Stimulated activated CD4-positive, alpha-beta T cell treated with anti-CD3 and anti-CD28 coated beads, Interleukin-15, amount 100 ng/mL, for 24 hours (primary cell): Measurements from ENCODE around the gene KRTCAP2.
A peak's percentile ranks its signal among the peaks of the same experiment; 100 is the strongest.
"Not testable (repeated sequence)": the region's sequence is repeated elsewhere in the genome, so short reads cannot be mapped to it uniquely, and the experiment has no call there.

Experiments used
- DNase-seq: peaks from one replicate; pipeline ENCODE4 v3.0.0-alpha.2; 2020

KRTCAP2 gene

DNA sequence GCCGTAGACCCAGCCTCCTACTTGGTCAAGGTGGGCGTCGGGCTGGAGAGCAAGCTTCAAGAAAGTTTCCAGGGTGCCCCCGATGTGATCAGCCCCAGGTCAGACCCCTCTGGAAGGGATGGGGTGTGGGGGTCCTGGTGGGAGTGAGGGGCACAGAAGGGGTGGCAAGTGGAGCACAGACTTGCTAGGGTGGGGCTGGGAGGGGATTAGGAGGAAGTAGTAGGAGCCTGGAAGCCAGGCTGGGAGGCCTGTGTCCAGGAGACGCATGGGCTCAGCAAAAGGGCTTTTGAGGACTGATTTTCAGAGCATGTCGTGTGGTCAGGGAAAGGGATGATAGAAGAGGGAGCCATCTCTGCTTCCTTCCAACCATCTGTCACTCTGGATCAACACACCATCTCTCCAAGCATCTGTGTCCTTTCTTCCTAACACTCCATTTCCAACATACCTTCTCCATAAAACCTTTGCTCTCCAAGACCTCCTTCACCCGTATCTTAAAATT is 9.0 kb upstream of the KRTCAP2 start:
- no peak for DNase-seq

GRCh38 chr1:155181371-155182051 is 8.4 kb upstream of the KRTCAP2 start:
- DNase-seq = no peak

GRCh38 chr1:155179112-155180031 is 6.3 kb upstream of the KRTCAP2 start:
- no peak for DNase-seq

GRCh38 chr1:155178441-155179111 is 5.5 kb upstream of the KRTCAP2 start:
- peak; percentile 0 for DNase-seq

GRCh38 chr1:155177918-155178281 is 4.8 kb upstream of the KRTCAP2 start:
- DNase-seq = no peak

GRCh38 chr1:155177192-155177917 is 4.3 kb upstream of the KRTCAP2 start:
- no peak for DNase-seq

- peak; percentile 91 for DNase-seq
These were observed 3.5 kb upstream of the KRTCAP2 start for GRCh38 chr1:155176544-155177071.

GRCh38 chr1:155175927-155176371 is 2.8 kb upstream of the KRTCAP2 start:
- peak; percentile 35 for DNase-seq

- DNase-seq = no peak
These were observed 2.3 kb upstream of the KRTCAP2 start for GRCh38 chr1:155175281-155175926.

- peak; percentile 72 for DNase-seq
These were observed 1.5 kb upstream of the KRTCAP2 start for GRCh38 chr1:155174324-155175280.

- peak; percentile 87 for DNase-seq
These were observed 597 bp upstream of the KRTCAP2 start, which contains the start of gene TRIM46 for GRCh38 chr1:155173478-155174323. Gene TRIM46 (plus strand): TSS chr1:155173849. CDS start chr1:155173967, 118 bp downstream.

DNA sequence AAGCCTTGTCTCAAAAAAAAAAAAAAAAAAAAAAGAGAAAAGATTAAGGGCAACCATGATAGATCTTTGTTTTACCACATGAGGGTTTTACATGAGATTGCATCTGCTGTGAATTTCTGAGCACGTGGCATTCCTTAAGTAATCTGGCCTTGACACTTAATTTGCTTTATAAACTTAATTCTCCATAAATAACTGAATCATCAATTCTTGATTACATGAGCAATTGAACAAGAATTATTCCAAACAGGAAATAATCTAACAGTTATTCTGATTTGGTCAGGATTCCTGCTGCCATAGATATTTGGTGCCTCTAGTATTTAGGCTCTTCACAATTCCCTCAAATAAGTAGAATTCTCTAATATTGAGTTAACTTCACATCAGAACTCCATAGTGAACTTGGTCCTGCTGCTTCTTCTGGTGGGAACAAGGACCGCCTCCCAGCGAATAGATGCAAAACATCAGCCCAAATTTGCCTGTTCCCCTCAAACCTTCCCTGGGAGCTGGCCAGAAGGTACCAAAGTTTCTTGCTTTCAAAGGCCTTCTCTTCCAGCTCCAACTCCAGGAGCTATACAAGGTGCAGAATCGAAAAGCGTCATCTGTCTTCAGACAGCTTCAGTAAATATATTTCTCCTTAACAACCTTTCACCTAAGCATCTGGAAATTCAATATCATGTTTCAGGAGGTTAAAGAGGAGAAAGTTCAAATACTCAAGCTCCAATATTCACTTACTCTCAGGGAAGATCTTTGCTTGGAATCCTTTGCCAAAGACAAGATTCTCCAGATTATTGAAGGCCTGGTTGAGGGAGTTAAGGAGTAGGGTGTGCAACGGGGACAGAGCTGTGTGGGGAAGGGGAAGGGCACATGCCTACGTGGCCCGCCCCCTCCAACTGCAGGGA is 1.0 kb downstream of the KRTCAP2 start:
- DNase-seq = no peak

GRCh38 chr1:155170806-155171205 is 2.3 kb downstream of the KRTCAP2 start:
- no peak for DNase-seq

DNA sequence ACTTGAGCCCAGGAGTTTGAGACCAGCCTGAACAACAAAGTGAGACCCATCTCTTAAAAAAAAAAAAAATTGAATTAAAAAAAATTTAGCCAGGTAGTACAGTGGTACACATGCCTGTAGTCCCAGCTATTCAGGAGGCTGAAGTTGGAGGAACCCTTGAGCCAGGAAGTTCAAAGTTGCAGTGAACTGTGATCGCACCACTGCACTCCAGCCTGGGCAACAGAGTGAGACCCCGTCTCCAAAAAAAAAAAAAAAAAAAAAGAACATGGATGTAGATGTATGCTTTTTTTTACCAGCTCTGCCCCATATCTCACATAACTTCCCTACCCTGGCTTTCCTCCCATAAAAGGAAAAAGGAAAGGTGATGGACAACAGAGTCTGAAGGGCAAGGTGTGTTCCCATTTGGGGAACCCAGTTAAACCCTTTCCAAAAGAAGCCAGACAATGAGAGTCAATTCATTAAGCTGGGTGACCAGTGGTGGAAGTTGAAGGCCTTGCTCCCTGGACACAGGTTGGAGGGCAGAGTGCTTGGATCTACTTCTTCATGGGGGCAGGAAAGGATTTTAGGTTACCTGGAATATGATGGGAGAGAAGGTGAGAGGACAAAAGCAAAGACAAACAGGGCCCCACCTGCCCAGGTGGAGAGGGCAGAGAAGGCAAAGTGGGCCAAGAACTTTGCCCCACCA is 2.9 kb downstream of the KRTCAP2 start:
- DNase-seq = no peak

- no peak for DNase-seq
These were observed 3.6 kb downstream of the KRTCAP2 start for GRCh38 chr1:155169541-155169940.

GRCh38 chr1:155168456-155169210 is 4.5 kb downstream of the KRTCAP2 start:
- DNase-seq = no peak

GRCh38 chr1:155168105-155168445 is 5.0 kb downstream of the KRTCAP2 start:
- not testable (repeated sequence) for DNase-seq
